Measurements from ENCODE around the gene PIP. TPM values are rescaled to one million over a fixed set of nuclear protein-coding genes. Genes with fewer than 3 reads are reported as not detected.
"Not testable (repeated sequence)": the region's sequence is repeated elsewhere in the genome, so short reads cannot be mapped to it uniquely, and the experiment has no call there.

Gene PIP
- total RNA-seq, 3 donors from 2014 or later: 1.6 to 1,201 (median 140) TPM

GRCh38 chr7:143117395-143117794 is 14.5 kb upstream of the PIP start:
- no peak for DNase-seq (ENCODE audit: low spot score in 2 of 2)
- Histone ChIP-seq H3K27ac (no peak overlapping the region), H3K27me3 (no peaks in the 10 kb centered on the region), H3K4me1 (no peaks in the 10 kb centered on the region), H3K4me3 (no peak overlapping the region), H3K36me3 (no peaks in the 10 kb centered on the region), H3K9me3 (peaks cover 0 to 1% of the 10 kb centered on the region in 2 donors)
- TF ChIP-seq CTCF (IDR thresholded peaks at IDR 0.05): no peak
- TF ChIP-seq POLR2A (IDR thresholded peaks at IDR 0.05): no peak
- no peak for TF ChIP-seq POLR2AphosphoS5 (IDR thresholded peaks at IDR 0.05)
- intact Hi-C loops (cut with DNase I; ENCODE audit: low total_unique reads): no loop called here

- Histone ChIP-seq H3K9me3 (peaks cover 0 to 13% of the 10 kb centered on the region in 2 donors), H3K27ac (peak overlapping the region; percentile 37 to 80), H3K27me3 (no peaks in the 10 kb centered on the region), H3K4me1 (peaks cover 0 to 4% of the 10 kb centered on the region in 2 donors), H3K36me3 (no peaks in the 10 kb centered on the region), H3K4me3 (no peak overlapping the region)
- intact Hi-C loops (cut with DNase I; ENCODE audit: low total_unique reads): no loop called here
- DNase-seq (ENCODE audit: low spot score in 2 of 2): no peak
- no peak for TF ChIP-seq CTCF (IDR thresholded peaks at IDR 0.05)
- TF ChIP-seq POLR2AphosphoS5 (IDR thresholded peaks at IDR 0.05): no peak
- no peak for TF ChIP-seq POLR2A (IDR thresholded peaks at IDR 0.05)
These were observed 11.0 kb upstream of the PIP start for GRCh38 chr7:143120691-143121405.

GRCh38 chr7:143123326-143123725 is 8.6 kb upstream of the PIP start:
- intact Hi-C loops (cut with DNase I; ENCODE audit: low total_unique reads); DNase-seq (ENCODE audit: low spot score in 2 of 2); H3K4me1 ChIP-seq; H3K4me3 ChIP-seq; H3K27ac ChIP-seq; H3K27me3 ChIP-seq; H3K36me3 ChIP-seq: not testable (repeated sequence)
- peaks cover 0 to 13% of the 10 kb centered on the region in 2 donors for H3K9me3 ChIP-seq

- DNase-seq (ENCODE audit: low spot score in 2 of 2): no peak
- TF ChIP-seq POLR2A (IDR thresholded peaks at IDR 0.05) (no peak), CTCF (IDR thresholded peaks at IDR 0.05) (no peak), POLR2AphosphoS5 (IDR thresholded peaks at IDR 0.05) (no peak)
- H3K4me3 ChIP-seq: no peak overlapping the region
- intact Hi-C loops (cut with DNase I; ENCODE audit: low total_unique reads): no loop called here
- peak overlapping the region; percentile 4 to 23 for H3K27ac ChIP-seq
- peaks cover 0 to 5% of the 10 kb centered on the region in 2 donors for H3K4me1 ChIP-seq
- H3K9me3 ChIP-seq: peaks cover 0 to 13% of the 10 kb centered on the region in 2 donors
- no peaks in the 10 kb centered on the region for H3K36me3 ChIP-seq
- H3K27me3 ChIP-seq: no peaks in the 10 kb centered on the region
These were observed 5.7 kb upstream of the PIP start for GRCh38 chr7:143126146-143126545.

- intact Hi-C loops (cut with DNase I; ENCODE audit: low total_unique reads): no loop called here
- DNase-seq (ENCODE audit: low spot score in 2 of 2): no peak
- Histone ChIP-seq H3K9me3 (no peaks in the 10 kb centered on the region), H3K27ac (peak overlapping the region; percentile 33 to 41), H3K4me1 (peaks cover 0 to 5% of the 10 kb centered on the region in 2 donors), H3K27me3 (no peaks in the 10 kb centered on the region), H3K36me3 (no peaks in the 10 kb centered on the region), H3K4me3 (no peak overlapping the region)
- TF ChIP-seq POLR2A (IDR thresholded peaks at IDR 0.05): no peak
- no peak for TF ChIP-seq POLR2AphosphoS5 (IDR thresholded peaks at IDR 0.05)
- no peak for TF ChIP-seq CTCF (IDR thresholded peaks at IDR 0.05)
These were observed 2.8 kb upstream of the PIP start for GRCh38 chr7:143129051-143129450.

Data from breast epithelium (tissue), 4 donors.